Activated T-cell treated with anti-CD3 and anti-CD28 coated beads, Interleukin-2, amount 50 U/mL, for 24 hours (primary cell): ENCODE measurements around the gene GOSR2.
"Not testable (repeated sequence)": the region's sequence is repeated elsewhere in the genome, so short reads cannot be mapped to it uniquely, and the experiment has no call there.

Experiments
- DNase-seq: peaks from one replicate; pipeline ENCODE4 v3.0.0-alpha.2; 2020
- H3K27ac Mint-ChIP-seq: 2 replicates; pipeline ENCODE4 v1.8.0; 2020; ENCODE audit warnings: mild to moderate bottlenecking, mixed read lengths
- H3K27me3 Mint-ChIP-seq: 2 replicates; pipeline ENCODE4 v1.8.0; 2020; ENCODE audit warnings: mixed read lengths
- H3K36me3 Mint-ChIP-seq: 2 replicates; pipeline ENCODE4 v1.8.0; 2020; ENCODE audit warnings: low read depth, mixed read lengths
- H3K4me1 Mint-ChIP-seq: 2 replicates; pipeline ENCODE4 v1.8.0; 2020; ENCODE audit warnings: low read depth, mixed read lengths
- H3K4me3 Mint-ChIP-seq: 2 replicates; pipeline ENCODE4 v1.8.0; 2020; ENCODE audit warnings: mild to moderate bottlenecking, moderate library complexity, mixed read lengths
- H3K9me3 Mint-ChIP-seq: 2 replicates; pipeline ENCODE4 v1.8.0; 2020; ENCODE audit warnings: mixed read lengths

The GOSR2 gene

DNA sequence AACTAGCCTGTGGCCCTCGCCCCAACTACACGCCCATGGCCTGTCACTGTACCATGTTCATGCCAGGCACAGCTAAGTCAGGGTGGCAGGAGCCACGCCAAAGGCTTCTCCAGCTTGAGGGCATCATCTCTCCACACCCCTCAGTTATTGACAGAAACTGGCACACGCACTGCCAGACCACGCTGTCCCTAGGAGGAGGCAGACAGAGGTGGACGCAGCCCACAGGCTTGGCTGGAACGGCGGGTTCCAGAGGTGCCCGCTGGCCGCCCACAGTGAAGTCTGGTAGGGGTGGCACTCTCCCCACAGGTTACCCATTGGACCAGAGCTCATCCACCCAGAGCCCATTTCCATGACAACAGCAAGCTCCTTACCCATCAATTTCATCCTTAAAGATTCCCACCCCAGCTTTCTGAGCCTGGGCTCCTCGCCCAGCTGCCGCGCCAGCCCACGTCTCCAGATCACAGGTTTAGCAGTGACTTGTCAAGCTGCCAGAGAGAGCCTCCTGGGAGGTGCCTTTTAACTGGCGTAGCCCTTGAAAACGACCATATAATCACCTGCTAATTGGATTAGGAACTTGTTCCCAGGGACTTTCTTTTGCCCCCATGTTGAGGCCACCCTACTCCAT is 28.1 kb downstream of the GOSR2 start:
- Mint-ChIP-seq H3K4me1 (no peaks in the 10 kb centered on the region), H3K27ac (no peak overlapping the region), H3K36me3 (peaks cover 13% of the 10 kb centered on the region), H3K4me3 (no peak overlapping the region), H3K27me3 (no peaks in the 10 kb centered on the region), H3K9me3 (no peaks in the 10 kb centered on the region)
- DNase-seq, result no peak

DNA sequence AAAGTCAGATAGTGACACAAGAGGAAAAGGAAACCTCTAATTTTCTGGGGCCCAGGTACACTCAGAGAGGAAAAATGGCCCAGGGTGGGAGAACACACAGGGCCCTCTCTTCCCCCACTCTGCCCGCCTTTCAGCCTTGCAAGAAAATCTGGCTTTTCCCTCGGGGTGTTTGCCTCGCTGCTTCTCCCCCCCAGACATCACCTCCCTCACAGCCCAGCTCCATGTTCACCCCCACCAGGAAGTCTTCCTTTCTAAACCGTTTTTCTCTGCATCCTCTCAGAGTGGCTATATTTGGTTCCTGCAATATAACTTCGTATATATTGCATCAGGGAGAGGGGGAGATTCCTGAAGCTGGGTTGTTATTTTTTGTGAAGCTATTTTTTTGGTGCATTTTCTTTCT is 28.7 kb downstream of the GOSR2 start:
- Mint-ChIP-seq H3K4me1 (no peaks in the 10 kb centered on the region), H3K27ac (no peak overlapping the region)

GRCh38 chr17:46952115-46952514 is 29.2 kb downstream of the GOSR2 start:
- H3K27me3 Mint-ChIP-seq, result no peaks in the 10 kb centered on the region
- H3K4me3 Mint-ChIP-seq, result no peak overlapping the region
- H3K9me3 Mint-ChIP-seq, result no peaks in the 10 kb centered on the region
- H3K27ac Mint-ChIP-seq, result no peak overlapping the region
- no peak for DNase-seq
- H3K36me3 Mint-ChIP-seq, result peaks cover 13% of the 10 kb centered on the region
- no peaks in the 10 kb centered on the region for H3K4me1 Mint-ChIP-seq

More for the DNA sequence above, 28.7 kb downstream of the GOSR2 start:
- Mint-ChIP-seq H3K27me3 (no peaks in the 10 kb centered on the region), H3K4me3 (no peak overlapping the region), H3K9me3 (no peaks in the 10 kb centered on the region), H3K36me3 (peaks cover 13% of the 10 kb centered on the region)
- DNase-seq, result no peak

- H3K4me3 Mint-ChIP-seq, H3K27me3 Mint-ChIP-seq, H3K9me3 Mint-ChIP-seq, H3K27ac Mint-ChIP-seq, DNase-seq, H3K4me1 Mint-ChIP-seq: not testable (repeated sequence)
- H3K36me3 Mint-ChIP-seq, result peaks cover 14% of the 10 kb centered on the region
These were observed 30.2 kb downstream of the GOSR2 start for GRCh38 chr17:46953191-46953590.

DNA sequence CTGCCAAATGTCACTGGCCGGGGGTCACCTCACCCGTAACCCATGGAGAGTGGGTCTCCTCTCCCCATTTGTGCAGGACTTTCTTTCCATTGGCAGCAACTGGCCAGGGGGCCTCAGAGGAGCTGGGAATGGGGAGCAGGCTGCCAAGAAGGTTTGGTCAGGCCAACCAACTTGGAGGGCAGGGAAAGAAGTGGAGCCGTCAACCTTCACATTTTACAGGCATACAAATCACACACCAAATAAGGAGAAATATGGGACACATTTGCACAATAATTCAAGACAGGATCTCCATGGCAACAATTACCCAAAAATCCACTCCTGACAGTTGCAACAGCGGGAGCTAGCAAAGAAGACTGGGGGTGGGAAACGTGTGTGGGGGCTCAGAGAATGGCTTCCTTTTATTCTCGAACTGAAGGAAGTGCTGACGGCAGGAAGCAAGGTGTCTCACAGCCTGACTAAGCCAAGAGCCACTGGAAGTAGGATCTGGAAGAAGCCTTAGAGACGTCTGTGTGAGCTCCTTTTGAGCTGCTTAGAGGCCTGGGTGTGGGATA is 35.2 kb downstream of the GOSR2 start:
- H3K27me3 Mint-ChIP-seq, result no peaks in the 10 kb centered on the region
- H3K4me1 Mint-ChIP-seq, result peaks cover 7% of the 10 kb centered on the region
- no peaks in the 10 kb centered on the region for H3K9me3 Mint-ChIP-seq
- H3K36me3 Mint-ChIP-seq, result peaks cover 20% of the 10 kb centered on the region
- no peak overlapping the region for H3K27ac Mint-ChIP-seq
- no peak overlapping the region for H3K4me3 Mint-ChIP-seq
- no peak for DNase-seq

DNA sequence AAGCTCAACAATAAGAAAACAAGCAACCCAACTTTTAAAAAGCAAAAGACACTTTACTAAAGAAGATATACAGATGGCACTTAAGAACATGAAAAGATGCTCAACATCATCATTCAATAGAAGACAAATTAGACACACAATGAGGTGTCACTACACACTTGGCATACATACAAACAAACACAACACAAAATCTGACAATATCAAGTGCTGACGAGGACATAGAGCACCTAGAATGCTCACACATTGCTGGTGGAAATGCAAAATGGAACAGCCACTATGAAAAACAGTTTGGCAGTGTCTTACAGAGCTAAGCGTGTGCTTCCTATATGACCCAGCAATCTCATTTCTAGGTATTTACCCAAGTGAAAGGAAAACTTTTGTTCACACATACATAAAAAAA is 37.2 kb downstream of the GOSR2 start:
- H3K27me3 Mint-ChIP-seq, result no peaks in the 10 kb centered on the region
- no peak overlapping the region for H3K4me3 Mint-ChIP-seq
- H3K9me3 Mint-ChIP-seq, result no peaks in the 10 kb centered on the region

DNA sequence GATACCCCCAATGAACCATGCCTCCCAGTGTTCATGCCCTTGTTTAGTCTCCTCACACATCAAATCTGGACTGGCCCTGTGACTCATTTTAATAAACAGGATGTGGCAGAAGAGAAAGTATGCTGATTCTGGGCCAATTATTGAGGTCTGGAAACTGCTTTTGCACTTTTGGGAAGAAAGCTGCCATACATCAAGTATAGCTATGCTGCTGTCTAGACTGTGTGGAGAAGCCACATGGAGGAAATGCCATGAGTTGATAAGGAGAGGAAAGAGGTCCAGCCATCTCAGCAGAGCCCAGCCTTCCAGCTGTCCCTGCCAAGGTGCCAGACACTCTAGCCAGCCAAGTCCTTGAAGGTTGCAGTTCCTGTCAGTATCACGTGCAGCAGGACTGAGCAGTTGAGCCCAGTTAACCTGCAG is 39.4 kb downstream of the GOSR2 start:
- no peak for DNase-seq
- Mint-ChIP-seq H3K4me1 (peaks cover 7% of the 10 kb centered on the region), H3K27me3 (no peaks in the 10 kb centered on the region), H3K9me3 (no peaks in the 10 kb centered on the region), H3K27ac (no peak overlapping the region), H3K4me3 (no peak overlapping the region), H3K36me3 (peaks cover 16% of the 10 kb centered on the region)

More for the DNA sequence above, 37.2 kb downstream of the GOSR2 start:
- peaks cover 20% of the 10 kb centered on the region for H3K36me3 Mint-ChIP-seq
- H3K27ac Mint-ChIP-seq, result no peak overlapping the region
- H3K4me1 Mint-ChIP-seq, result peaks cover 7% of the 10 kb centered on the region
- no peak for DNase-seq

DNA sequence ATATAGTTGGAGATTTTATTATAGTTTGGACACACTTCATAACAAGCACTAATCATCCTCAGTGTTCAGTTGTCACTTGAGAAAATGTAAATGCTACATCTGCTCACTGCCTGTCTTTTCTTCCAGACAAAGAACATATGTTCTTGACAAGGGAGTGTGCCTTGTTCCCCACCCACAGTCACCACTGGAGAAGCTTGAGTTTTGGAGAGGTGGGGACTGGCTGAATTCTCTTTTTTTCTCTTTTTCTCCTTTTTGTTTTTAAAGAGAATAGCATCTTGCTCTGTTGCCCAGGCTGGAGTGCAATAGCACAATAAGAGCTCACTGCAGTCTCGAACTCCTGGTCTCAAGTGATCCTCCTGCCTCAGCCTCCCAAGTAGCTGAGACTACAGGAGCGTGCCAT is 40.6 kb downstream of the GOSR2 start:
- Mint-ChIP-seq H3K9me3 (no peaks in the 10 kb centered on the region), H3K36me3 (peaks cover 24% of the 10 kb centered on the region), H3K27me3 (no peaks in the 10 kb centered on the region), H3K4me1 (peaks cover 7% of the 10 kb centered on the region), H3K27ac (no peak overlapping the region), H3K4me3 (no peak overlapping the region)
- DNase-seq, result no peak

- Mint-ChIP-seq H3K4me3 (no peak overlapping the region), H3K4me1 (peaks cover 7% of the 10 kb centered on the region), H3K27ac (no peak overlapping the region), H3K36me3 (peaks cover 22% of the 10 kb centered on the region), H3K27me3 (no peaks in the 10 kb centered on the region), H3K9me3 (no peaks in the 10 kb centered on the region)
- no peak for DNase-seq
These were observed 41.6 kb downstream of the GOSR2 start for GRCh38 chr17:46964315-46965265.

DNA sequence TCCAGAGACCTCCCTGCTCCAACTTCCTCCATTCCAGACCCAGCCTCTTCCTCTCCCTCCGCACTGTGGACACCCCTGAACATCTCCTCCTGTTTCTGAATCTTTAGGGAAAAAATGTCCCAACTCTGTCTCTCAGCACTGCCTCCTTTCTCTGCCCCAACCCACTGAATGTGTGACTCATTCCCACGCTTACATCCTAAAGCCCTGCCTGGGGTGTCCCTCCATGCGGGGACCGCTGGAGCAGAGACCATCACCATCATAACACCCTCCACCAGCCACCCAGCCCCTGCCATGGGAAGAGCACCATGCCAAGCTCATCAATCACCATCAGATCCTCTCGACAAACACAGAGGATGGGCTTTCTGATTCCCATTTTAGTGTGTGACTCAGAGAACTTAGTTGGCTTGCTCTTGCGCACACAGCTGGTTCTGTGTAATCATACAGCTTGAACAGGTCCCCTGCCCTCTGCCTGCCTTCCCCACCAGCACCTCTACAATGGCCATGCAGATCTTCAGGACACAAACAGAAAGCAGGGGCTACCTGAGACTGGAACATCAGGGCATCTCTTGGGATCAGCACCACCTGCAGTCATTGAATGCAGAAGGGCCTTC is 45.4 kb downstream of the GOSR2 start:
- DNase-seq, result no peak
- Mint-ChIP-seq H3K36me3 (peaks cover 16% of the 10 kb centered on the region), H3K4me1 (no peaks in the 10 kb centered on the region), H3K9me3 (no peaks in the 10 kb centered on the region), H3K27ac (no peak overlapping the region), H3K27me3 (no peaks in the 10 kb centered on the region), H3K4me3 (no peak overlapping the region)

GRCh38 chr17:46968896-46969295 is 45.9 kb downstream of the GOSR2 start:
- Mint-ChIP-seq H3K36me3 (peaks cover 16% of the 10 kb centered on the region), H3K4me3 (no peak overlapping the region), H3K27me3 (no peaks in the 10 kb centered on the region), H3K27ac (no peak overlapping the region), H3K9me3 (no peaks in the 10 kb centered on the region), H3K4me1 (no peaks in the 10 kb centered on the region)
- no peak for DNase-seq

GRCh38 chr17:46971647-46972300 is 48.8 kb downstream of the GOSR2 start:
- no peak for DNase-seq

GRCh38 chr17:46972346-46972745 is 49.4 kb downstream of the GOSR2 start:
- no peak overlapping the region for H3K27ac Mint-ChIP-seq
- H3K4me3 Mint-ChIP-seq, result no peak overlapping the region
- no peaks in the 10 kb centered on the region for H3K4me1 Mint-ChIP-seq
- peaks cover 14% of the 10 kb centered on the region for H3K36me3 Mint-ChIP-seq
- peaks cover 14% of the 10 kb centered on the region for H3K27me3 Mint-ChIP-seq
- no peaks in the 10 kb centered on the region for H3K9me3 Mint-ChIP-seq
- no peak for DNase-seq

More at GRCh38 chr17:46971647-46972300, 48.8 kb downstream of the GOSR2 start:
- Mint-ChIP-seq H3K27me3 (peaks cover 8% of the 10 kb centered on the region), H3K36me3 (peaks cover 16% of the 10 kb centered on the region), H3K4me1 (no peaks in the 10 kb centered on the region), H3K9me3 (no peaks in the 10 kb centered on the region), H3K27ac (no peak overlapping the region), H3K4me3 (no peak overlapping the region)

DNA sequence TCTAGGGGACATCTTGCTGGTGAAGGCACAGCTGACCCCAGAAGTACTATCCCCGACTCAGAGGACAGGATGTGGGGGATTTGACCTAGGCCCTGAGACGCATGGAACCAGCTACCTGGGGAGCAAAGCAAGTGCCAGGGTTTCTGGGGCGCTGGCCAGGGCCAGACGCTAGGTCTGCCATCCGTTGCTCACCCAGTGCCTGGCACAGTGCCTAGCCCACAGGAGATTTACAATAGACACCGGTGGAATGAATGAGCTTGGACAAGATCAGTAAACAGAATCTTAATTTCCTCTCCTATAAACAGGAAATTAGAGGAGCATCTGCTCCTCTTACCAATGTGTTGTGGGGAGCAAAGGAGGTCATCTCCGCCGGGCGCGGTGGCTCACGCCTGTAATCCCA is 51.1 kb downstream of the GOSR2 start:
- no peak overlapping the region for H3K4me3 Mint-ChIP-seq
- no peaks in the 10 kb centered on the region for H3K9me3 Mint-ChIP-seq
- peaks cover 4% of the 10 kb centered on the region for H3K36me3 Mint-ChIP-seq

More for the DNA sequence above, 51.1 kb downstream of the GOSR2 start:
- H3K4me1 Mint-ChIP-seq, result peaks cover 8% of the 10 kb centered on the region
- no peak for DNase-seq
- H3K27me3 Mint-ChIP-seq, result peaks cover 26% of the 10 kb centered on the region
- no peak overlapping the region for H3K27ac Mint-ChIP-seq
